ENCODE data around the gene ABL2. TPM values are rescaled to one million over a fixed set of nuclear protein-coding genes. Genes with fewer than 3 reads are reported as not detected.
"Not testable (repeated sequence)": the region's sequence is repeated elsewhere in the genome, so short reads cannot be mapped to it uniquely, and the experiment has no call there.

ABL2 gene
- total RNA-seq, 1 experiment from 2014 or later, result 21.9 TPM

DNA sequence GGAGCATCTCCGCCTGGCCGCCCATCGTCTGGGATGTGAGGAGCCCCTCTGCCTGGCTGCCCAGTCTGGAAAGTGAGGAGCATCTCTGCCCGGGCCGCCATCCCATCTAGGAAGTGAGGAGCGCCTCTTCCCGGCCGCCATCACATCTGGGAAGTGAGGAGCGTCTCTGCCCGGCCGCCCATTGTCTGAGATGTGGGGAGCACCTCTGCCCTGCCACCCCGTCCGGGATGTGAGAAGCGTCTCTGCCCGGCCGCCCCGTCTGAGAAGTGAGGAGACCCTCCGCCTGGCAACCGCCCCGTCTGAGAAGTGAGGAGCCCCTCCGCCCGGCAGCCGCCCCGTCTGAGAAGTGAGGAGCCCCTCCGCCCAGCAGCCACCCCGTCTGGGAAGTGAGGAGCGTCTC, 94.3 kb downstream of the ABL2 start:
- not testable (repeated sequence) for DNase-seq (ENCODE audit: low read depth)

DNA sequence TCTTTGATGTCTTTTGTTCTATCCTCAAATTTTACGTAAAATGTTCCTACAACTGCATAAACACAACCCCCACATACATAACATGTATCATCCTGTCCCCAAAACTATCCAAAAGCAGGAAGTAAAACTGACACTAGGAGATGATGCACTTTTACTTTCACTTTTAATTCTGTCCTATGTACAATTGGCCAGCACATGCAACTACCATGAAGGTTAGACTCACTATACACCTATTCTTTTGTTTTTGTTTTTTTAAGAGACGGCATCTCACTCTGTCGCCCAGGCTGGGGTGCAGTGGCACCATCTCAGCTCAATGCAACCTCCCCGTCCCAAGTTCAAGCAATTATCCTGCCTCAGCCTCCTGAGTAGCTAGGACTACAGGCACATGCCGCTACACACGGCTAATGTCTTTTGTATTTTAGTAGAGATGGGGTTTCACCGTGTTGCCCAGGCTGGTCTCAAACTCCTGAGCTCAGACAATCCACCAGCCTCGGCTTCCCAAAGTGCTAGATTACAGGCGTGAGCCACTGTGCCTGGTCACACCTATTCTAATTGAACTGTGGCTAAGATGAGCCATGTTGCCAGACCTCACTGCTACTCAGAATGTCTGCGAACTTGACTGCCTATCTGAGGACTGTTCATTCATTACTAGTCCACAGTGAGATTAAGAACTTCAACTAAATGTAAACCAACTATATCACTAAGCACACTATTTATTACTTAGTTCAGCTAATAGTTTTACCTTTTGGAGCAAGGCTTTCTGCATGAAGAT, 99.6 kb downstream of the ABL2 start:
- DNase-seq (ENCODE audit: low read depth), result peak; percentile 41

DNA sequence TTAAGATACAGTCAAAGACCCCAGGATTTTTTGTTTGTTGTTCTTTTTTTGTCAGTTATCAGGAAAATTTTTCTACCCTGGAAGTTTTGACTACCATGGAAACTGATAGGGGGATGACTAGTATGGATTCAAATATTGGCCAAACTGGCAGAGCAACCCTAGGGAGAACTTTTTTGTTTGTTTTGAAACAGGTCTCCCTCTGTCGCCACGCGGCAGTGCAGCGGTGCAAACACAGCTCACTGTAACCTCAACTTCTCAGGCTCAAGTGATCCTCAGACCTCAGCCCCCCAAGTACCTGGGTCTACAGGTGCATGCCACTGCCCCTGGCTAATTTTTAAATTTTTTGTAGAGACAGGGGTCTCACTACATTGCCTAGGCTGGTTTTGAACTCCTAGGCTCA, 101.0 kb downstream of the ABL2 start:
- DNase-seq (ENCODE audit: low read depth), result no peak

DNA sequence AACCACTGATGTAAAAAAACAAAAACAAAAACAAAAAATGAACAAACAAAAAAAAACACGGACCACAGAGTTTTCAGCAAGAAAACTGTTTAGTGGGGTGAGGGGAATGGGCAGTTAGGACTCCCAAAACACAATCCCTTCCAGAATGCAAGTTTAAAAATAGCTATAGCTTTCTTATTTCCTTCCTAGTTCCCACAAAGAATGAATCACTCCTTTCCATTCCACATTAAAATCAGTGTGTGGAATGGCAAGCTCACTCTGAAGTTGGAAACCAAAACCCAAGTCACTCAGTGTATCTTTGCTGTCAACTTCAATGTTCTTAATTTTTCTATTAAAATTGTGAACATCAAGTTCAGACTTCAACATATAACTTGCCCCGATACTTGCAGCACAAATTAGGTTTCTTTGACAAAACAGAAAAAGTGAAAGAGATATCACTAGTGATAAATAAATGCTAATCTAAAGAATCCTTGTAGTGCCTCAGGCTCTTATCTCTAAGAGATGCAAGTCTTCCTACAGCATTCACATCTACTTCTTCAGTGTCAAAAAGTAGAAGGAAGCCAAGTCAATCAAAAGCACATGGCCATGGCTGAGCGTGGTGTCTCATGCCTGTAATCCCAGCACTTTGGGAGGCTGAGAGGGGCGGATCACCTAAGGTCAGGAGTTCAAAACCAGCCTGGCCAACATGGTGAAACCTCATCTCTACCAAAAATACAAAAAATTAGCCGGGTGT, 102.1 kb downstream of the ABL2 start:
- DNase-seq (ENCODE audit: low read depth), result peak; percentile 22

DNA sequence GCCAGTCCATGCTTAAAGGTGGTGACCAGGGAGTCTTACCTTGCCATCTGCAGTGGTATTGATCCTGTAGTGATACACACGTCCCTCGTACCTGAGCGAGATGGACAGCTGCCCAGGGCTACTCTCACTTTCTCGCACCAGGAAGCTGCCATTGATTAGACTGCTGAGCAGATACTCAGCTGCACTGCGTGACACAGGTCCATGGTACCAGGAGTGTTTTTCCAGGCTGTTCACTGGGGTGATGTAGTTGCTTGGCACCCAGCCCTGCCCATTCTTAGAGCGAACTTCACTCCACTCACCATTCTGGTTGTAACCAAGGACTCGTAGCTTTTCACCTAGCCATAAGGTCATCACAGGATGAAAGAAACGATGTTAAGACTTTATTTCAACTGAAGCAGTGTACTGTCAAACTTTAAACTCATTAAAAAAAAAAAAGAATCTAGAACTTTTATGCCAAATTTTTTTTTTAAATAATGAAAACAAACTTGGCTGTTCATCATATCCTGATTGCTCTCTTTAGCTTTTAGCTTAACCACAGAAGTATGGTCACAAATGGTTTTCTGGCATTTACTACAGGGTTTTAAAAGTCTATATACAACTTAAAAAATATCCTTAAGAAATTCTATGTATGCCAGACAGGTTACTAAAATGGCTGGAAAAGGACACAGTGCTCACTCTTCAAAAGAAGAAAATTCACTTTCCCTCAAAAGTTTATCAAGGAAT, 103.0 kb downstream of the ABL2 start:
- peak; percentile 33 for DNase-seq (ENCODE audit: low read depth)

DNA sequence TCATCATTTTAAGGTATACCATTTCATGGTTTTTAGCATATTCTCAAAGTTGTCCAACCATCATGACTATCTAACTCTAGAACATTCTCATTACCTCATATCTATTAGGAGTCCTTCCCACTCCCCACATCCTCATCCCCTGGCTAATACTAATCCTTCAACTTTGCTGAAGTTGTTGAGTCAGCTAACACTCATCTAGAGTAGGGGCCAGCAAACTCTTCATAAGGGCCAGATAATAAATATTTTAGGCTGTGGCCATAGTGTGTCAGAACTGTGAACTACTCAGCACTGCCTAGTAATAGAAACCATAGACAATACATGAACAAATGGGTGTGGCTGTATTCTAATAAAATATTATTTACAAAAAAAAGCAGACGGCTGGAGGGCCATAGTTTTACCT, 104.6 kb downstream of the ABL2 start:
- DNase-seq (ENCODE audit: low read depth), result no peak

DNA sequence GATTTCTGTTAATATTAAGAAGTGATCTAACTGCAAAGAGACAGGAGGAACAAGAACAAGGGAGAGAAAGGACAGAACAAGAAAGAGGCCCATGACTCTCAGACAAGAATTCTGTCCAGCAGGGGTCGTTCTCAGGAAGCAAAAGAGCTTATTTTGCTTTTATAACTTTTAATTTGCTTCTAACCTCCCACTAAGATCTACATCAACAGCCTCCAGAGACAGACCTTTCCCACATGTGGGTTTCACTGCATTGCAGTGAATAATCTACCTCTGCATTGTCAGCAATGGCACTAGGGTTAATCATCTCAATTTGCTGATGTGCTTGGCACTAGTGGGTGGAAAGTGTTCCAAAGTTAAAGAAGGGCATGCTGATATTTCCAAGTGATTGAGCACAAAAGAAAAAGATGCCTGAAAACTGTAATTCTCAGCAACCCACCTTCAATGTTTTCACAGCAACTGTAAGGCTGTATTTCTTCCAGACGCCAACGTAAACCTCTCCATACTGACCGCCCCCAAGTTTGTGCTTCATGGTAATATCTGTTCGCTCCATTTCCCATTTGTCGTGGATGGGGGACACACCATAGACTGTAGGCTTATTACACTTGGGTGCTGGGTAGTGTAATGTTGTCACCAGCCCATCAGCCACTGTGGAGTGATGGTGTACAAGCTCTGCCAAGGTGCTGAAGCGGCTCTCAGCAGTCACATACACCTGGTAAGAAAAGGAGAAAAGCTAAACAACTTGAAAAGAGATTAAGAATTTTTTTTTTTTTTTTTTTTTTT, 108.1 kb downstream of the ABL2 start:
- peak; percentile 38 for DNase-seq (ENCODE audit: low read depth)

DNA sequence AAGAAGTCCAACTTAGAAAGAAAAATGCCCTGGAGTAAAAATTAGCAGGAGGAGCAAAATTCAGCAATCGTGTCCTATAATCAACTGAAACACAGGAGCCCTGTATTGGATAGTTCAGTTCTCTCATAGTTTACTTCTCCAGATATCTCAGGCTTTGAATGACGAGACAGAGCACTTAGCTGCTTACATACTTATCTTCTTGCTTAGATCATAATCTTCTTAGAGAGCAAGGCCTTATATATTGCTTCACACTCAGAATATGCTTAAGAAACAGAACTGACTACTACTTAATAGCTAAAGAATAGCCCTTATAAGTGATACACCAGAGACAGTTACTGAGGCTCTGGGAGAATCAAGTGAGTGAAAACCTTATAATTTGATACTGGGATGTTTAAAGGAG, 108.7 kb downstream of the ABL2 start:
- no peak for DNase-seq (ENCODE audit: low read depth)

DNA sequence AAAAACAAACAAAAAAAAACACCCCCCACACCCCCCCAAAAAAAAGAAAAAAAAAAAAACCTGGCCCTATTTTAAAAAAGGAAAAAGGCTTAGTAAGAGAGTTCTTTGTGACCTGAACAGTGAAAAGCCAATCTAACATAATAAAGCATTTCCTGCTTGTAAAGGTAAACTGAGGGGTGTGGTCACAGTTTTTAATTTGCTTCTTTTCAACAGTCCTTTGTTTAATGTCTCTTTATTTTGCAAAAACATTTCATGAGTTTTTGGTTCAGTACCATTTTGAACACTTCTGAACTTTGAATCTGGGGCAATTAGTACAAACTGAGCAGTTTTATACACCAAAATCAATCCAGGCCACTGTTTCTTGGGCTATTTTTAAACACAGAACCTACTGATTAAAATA, 110.0 kb downstream of the ABL2 start:
- DNase-seq (ENCODE audit: low read depth), result no peak

DNA sequence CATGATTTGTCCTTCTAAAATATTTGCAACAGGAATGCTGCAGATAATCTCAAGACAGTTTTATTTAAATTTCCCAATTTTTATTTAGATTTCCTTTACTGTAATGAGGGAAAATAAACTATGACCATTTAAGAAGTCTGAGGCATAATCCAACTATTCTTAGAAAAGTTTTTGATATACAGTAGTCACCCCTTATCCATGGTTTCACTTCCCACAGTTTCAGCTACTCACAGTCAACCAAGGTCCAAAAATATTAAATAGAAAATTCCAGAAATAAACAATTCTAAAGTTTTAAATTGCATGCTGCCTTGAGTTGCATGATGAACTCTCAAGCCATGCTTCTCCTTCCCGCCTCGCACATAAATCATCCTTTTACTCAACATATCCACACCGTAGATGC, 114.3 kb downstream of the ABL2 start:
- DNase-seq (ENCODE audit: low read depth), result no peak

DNA sequence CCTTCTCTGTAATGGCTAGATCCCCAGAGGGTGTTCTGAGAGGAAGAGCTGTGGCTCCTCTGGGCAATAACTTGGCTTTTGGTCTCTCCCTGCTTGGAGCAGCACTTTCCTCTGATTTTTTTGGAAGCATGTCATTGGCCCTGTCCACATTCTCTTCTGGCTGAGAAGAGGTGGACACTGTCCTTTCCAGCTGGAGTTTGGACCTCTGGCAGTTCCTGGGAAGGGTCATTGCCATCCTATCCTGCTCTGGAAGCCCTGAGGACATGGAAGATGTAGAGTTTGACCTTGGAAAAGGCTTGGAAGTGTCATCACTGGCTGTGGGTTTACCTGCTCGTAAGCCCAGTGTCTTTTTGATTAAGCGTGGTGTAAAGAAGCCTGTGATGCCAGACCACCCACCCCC, 120.8 kb downstream of the ABL2 start:
- no peak for DNase-seq (ENCODE audit: low read depth)

DNA sequence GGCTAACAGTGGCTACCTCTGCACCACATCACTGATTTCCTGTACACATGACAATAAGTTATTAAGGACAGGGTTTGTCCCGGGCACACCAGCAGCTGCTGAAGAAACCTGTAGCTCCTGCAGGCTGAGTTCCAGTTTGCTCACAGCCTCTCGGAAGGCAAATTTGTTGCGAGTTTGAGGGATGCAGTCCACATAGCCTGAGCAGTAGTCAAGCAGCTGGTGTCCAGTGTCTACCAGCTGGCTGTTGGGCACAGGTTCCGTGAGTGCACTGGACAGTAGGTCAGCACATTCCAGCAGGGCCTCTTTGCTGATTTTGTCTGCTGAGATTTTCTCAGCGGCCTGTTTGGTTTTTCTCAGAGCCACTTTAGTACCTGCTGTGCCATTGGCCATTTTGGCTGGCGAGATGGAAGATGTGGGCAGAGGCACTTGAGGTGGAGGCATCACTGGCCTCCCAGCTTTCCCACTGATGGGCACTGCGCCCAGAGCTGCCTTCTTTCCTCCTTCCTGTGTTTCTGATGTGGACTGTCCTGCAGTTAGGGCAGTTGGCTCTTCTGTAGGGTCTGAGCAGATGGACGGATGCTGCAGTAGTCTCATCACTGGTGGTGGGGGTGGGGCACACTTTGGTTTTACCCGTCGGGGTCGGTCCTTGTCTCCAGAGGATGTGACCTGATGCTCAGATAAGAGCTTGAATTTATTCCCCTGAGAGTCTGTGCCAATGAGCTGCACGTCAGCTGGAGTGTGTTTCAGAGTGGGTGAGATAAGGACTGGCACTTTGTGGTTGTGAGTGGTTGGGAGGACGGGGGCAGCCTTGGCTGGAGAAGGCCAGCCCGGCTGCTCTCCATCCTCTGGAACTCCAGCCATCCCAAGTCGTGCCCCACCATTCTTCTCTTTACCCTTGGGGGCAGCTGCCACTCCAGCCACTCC, 121.5 kb downstream of the ABL2 start:
- DNase-seq (ENCODE audit: low read depth), result no peak

DNA sequence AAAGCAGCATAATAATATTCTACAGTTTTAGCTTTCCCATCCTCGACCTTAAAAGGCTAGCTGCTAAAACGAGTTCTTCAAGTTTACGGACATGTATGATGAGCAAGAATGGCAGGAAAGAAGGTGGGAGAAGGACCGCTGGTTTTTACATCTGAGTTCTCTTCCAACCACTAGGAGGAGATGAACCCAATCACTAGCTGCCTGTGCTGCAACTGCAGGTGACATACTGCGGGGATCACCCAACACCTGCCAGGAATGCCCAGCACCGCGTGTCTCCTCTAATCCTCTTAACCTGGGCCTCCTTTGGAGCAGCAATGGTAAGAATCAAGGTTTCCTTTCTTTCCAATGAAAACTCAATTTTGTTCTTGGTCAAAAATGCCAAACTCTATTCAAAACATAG, 124.1 kb downstream of the ABL2 start:
- no peak for DNase-seq (ENCODE audit: low read depth)

DNA sequence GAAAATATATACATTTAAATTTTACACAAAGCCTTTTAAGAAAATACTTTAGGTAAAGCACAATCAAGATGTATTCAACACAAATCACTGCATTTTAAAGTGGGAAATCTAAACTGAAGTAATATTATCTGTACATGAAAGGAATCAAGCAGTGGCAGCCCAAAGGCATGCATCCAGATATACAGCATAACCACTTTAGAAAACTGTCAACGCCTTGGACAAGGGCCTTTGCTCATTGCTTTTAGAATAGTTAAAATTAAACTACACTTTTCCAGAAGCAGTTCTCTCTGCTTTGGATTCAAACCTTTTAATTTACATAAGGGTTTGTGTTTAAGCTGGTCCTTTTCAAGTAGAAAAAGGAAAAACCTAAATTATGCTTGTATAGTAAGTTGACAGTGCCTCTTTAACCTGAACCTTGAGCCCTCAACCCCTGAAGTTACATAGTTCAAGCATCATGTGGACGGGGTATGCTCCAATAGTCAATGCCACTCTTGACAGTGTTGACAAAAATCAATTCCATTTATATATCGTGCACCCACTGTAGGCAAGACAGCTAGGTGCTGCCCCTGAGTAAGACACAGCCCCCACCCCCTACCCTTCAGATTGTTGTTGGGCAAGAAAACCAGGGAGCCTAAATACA, 124.7 kb downstream of the ABL2 start:
- no peak for DNase-seq (ENCODE audit: low read depth)

DNA sequence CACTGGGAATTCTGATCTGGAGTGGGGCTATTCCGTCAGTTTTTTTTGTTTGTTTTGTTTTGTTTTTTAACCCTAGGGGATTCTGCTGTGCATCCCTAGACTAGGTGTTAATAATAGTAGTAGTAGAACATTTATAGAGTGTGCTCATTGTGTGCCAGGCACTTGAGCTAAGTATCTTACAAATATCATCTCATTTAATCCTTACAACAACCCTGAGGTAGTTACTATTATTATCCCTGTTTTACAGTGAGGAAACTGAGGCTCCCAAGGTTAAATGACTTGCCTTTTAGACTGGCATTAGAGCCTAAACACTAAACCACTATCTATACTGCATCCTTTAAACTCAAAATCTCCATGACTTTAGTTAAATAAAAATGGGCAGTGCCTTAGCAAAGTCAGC, 125.5 kb downstream of the ABL2 start:
- DNase-seq (ENCODE audit: low read depth), result no peak

DNA sequence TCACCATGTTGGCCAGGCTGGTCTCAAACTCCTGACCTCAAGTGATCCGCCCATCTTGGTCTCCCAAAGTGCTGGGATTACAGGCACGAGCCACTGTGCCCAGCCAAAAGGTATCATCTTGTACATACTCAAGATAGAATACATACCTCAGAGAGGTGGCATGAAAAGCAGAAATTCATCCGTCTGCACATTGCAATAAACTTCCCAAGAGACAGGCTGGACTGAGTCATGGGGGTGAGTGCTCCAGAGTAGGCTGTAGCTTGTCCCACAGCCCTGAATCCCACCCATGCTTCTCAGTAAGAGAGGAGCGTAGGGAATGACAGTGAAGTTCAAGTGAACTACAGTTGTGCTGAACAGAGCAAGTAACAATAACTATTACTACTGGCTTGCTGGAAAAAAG, 127.9 kb downstream of the ABL2 start:
- DNase-seq (ENCODE audit: low read depth), result no peak

DNA sequence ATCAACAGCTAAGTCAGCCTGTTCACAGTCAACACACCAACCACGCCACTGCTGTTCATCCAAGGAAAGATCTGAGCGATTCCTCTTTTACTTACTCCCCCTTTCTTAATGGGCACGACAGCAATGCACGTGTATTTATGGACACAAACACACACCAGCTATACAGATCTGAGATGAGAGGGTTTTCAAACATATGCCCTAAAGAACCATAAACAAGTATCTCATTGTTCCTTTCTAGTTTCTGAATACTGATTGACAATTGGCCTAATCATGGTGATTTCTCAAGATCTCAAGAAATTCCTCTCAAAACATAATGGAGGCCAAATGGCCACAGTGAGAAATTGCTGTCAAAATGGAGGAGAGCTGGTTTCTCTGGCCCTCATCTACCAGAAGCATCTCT, 129.6 kb downstream of the ABL2 start:
- no peak for DNase-seq (ENCODE audit: low read depth)

DNA sequence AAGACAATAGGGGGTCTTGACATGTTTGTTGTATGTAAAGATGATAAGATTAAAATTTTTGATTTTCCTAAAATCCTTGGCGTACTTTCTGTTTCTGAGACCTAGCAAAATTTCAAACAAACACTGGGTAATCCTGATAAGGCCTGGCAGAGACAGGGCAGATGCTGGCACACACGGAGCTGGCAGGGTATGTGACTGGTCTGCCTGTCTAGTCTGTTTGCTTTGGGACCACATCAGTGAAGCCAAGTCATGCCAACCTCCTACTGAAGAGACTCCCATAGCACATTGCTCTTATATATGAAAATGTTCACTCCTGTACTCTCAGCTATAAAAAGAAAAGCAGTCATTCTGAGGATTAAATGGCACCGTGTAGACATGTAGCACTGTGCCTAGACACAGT, 133.6 kb downstream of the ABL2 start:
- no peak for DNase-seq (ENCODE audit: low read depth)

DNA sequence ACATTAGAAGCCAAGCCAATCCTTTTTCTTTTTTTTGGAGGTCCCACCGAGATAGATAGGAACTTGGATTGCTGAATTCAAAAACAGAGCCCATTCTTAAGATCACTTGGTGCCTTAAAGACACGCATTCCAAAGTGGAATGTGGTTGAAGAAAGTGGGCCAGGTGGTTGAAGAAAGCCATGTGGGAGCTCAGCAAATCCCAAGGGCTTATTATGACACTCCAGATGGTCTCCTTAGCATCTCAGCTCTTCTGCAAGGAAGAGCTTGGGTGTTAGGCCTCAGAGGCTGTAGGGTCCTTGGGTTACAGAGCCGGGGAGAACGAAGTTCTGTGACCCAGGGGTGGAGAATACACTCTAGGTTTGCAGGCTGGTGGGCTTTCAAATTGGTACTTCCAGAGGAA, 134.1 kb downstream of the ABL2 start:
- DNase-seq (ENCODE audit: low read depth), result no peak

DNA sequence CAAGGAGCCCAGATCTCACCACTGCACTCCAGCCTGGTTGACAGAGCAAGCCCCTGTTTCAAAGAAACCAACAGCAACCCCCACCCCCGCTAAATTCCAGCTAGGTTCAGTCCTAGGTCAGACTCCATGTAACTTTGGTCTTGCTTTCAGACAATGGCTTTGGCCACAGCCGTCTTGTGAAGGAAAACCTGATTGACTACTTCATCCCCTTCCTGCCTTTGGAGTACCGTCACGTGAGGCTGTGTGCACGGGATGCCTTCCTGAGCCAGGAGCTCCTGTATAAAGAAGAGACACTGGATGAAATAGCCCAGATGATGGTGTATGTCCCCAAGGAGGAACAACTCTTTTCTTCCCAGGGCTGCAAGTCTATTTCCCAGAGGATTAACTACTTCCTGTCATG, 134.7 kb downstream of the ABL2 start:
- DNase-seq (ENCODE audit: low read depth), result no peak

Measured in Daoy (cell line).